ENCODE results near the gene DHRS7. TPM values are rescaled to one million over a fixed set of nuclear protein-coding genes. Genes with fewer than 3 reads are reported as not detected.

The DHRS7 gene, protein sequence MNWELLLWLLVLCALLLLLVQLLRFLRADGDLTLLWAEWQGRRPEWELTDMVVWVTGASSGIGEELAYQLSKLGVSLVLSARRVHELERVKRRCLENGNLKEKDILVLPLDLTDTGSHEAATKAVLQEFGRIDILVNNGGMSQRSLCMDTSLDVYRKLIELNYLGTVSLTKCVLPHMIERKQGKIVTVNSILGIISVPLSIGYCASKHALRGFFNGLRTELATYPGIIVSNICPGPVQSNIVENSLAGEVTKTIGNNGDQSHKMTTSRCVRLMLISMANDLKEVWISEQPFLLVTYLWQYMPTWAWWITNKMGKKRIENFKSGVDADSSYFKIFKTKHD
- 71.4 and 96.4 TPM in 2 replicates for total RNA-seq (2022)
- Bru-seq, nascent RNA: percentile 74 among the genes with signal in this experiment
- BruChase-seq, experiment 1, labeled RNA remaining after a 6-hour chase: percentile 73 among the genes with signal in this experiment
- percentile 59 among the genes with signal in this experiment for BruChase-seq, experiment 2, labeled RNA remaining after a 2-hour chase
- long read RNA-seq, transcript DHRS7-209 (7 exons, 1,322 nt): major isoform, 159 of 176 reads
- long read RNA-seq, partial matches to known transcripts: 4 of 176 reads
- long read RNA-seq, other reads (novel, unspliced or antisense): 7 of 176 reads

GRCh38 chr14:60164712-60165546 lies at the start of gene DHRS7:
DHRS7 (minus strand) TSS chr14:60165398; CDS start chr14:60165309, 89 bp downstream.
- H3K9me3 Mint-ChIP-seq (ENCODE audit: unreplicated experiment): no peaks in the 10 kb centered on the region
- H3K4me3 Mint-ChIP-seq (ENCODE audit: unreplicated experiment): peak within 1 kb of the TSS; percentile 89
- POLR2A ChIA-PET: interaction anchor here (0.7 to 6.6 kb wide), 26 partner anchors 8 to 1664 kb away, joined by 3 to 63 read pairs (median 6); partner anchors contain the start of genes PCNX4 and PPM1A
- CTCF ChIA-PET: interaction anchor here (0.7 to 2.9 kb wide), 29 partner anchors 10 to 1736 kb away, joined by 3 to 23 read pairs (median 5); no protein-coding TSS in a partner anchor
- DNase-seq (ENCODE audit: unreplicated experiment): peak; percentile 79
- no peaks in the 10 kb centered on the region for H3K27me3 Mint-ChIP-seq (ENCODE audit: insufficient read depth, unreplicated experiment)
- peak within 1 kb of the TSS; percentile 81 for H3K27ac Mint-ChIP-seq (ENCODE audit: low read depth, unreplicated experiment)
- H3K36me3 Mint-ChIP-seq (ENCODE audit: insufficient read depth, unreplicated experiment): peaks cover 17% of the 10 kb centered on the region
- intact Hi-C loops (cut with micrococcal nuclease): loop anchor here (1.0 to 2.0 kb wide), 4 partner anchors 20 to 200 kb away; no protein-coding TSS in a partner anchor
- TF ChIP-seq, protein P1, sequence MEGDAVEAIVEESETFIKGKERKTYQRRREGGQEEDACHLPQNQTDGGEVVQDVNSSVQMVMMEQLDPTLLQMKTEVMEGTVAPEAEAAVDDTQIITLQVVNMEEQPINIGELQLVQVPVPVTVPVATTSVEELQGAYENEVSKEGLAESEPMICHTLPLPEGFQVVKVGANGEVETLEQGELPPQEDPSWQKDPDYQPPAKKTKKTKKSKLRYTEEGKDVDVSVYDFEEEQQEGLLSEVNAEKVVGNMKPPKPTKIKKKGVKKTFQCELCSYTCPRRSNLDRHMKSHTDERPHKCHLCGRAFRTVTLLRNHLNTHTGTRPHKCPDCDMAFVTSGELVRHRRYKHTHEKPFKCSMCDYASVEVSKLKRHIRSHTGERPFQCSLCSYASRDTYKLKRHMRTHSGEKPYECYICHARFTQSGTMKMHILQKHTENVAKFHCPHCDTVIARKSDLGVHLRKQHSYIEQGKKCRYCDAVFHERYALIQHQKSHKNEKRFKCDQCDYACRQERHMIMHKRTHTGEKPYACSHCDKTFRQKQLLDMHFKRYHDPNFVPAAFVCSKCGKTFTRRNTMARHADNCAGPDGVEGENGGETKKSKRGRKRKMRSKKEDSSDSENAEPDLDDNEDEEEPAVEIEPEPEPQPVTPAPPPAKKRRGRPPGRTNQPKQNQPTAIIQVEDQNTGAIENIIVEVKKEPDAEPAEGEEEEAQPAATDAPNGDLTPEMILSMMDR (IDR thresholded peaks at IDR 0.05; ENCODE audit: unreplicated experiment): peak; percentile 52
- peaks cover 14% of the 10 kb centered on the region for H3K4me1 Mint-ChIP-seq (ENCODE audit: insufficient read depth, unreplicated experiment)
- no TSS peak for BruUV-seq (replicated peaks)

DNA sequence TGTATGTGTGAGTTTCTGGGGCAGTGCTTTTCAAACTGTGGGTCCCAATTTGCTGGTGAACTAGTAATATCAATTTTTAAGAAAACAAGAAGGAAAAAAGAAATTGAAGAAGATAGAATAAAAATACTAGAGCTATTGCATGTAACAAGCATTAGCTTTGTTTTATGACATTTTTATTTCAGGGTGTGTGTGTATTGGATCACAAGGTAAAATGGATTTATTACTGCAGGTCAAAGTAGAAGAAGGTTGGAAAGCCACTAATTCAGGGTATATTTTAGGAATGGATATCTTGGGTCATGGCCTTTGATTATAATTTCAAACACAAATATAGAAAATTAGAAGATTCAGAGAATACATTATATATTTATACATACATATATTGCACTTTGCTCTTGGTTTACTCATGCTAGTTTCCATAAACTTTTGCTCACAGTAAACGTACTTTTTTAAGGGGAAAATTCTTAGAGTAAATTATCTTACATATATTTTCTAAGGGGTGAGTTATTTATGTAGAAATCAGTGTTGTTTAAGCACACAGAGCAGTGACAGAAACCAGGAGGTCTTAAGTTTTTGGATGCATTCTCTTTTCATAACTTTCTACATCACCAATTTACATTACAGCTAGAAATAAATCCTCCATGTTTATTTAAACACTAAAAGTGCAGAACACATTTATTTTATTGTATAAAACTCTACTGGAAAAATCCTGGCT lies 49.4 kb upstream of the DHRS7 start:
- ChIA-PET POLR2A (no interaction called here), CTCF (interaction anchor here (1.5 kb wide), 1 partner anchor 31 kb away, joined by 3 read pairs; no protein-coding TSS in a partner anchor)
- intact Hi-C loops (cut with micrococcal nuclease): no loop called here
- DNase-seq (ENCODE audit: unreplicated experiment): no peak
- TF ChIP-seq, protein P1 (IDR thresholded peaks at IDR 0.05; ENCODE audit: unreplicated experiment): no peak
- BruUV-seq (replicated peaks): no TSS peak
- Mint-ChIP-seq H3K27me3 (ENCODE audit: insufficient read depth, unreplicated experiment) (no peaks in the 10 kb centered on the region), H3K27ac (ENCODE audit: low read depth, unreplicated experiment) (no peak overlapping the region), H3K4me3 (ENCODE audit: unreplicated experiment) (no peak overlapping the region), H3K36me3 (ENCODE audit: insufficient read depth, unreplicated experiment) (no peaks in the 10 kb centered on the region), H3K9me3 (ENCODE audit: unreplicated experiment) (no peaks in the 10 kb centered on the region), H3K4me1 (ENCODE audit: insufficient read depth, unreplicated experiment) (no peaks in the 10 kb centered on the region)

- ChIA-PET CTCF (no interaction called here), POLR2A (no interaction called here)
- no peaks in the 10 kb centered on the region for H3K4me1 Mint-ChIP-seq (ENCODE audit: insufficient read depth, unreplicated experiment)
- DNase-seq (ENCODE audit: unreplicated experiment): no peak
- H3K36me3 Mint-ChIP-seq (ENCODE audit: insufficient read depth, unreplicated experiment): no peaks in the 10 kb centered on the region
- intact Hi-C loops (cut with micrococcal nuclease): no loop called here
- TF ChIP-seq, protein P1 (IDR thresholded peaks at IDR 0.05; ENCODE audit: unreplicated experiment): no peak
- H3K9me3 Mint-ChIP-seq (ENCODE audit: unreplicated experiment): no peaks in the 10 kb centered on the region
- no peaks in the 10 kb centered on the region for H3K27me3 Mint-ChIP-seq (ENCODE audit: insufficient read depth, unreplicated experiment)
- no peak overlapping the region for H3K27ac Mint-ChIP-seq (ENCODE audit: low read depth, unreplicated experiment)
- no peak overlapping the region for H3K4me3 Mint-ChIP-seq (ENCODE audit: unreplicated experiment)
- BruUV-seq (replicated peaks): no TSS peak
Measured at GRCh38 chr14:60214003-60214402, 48.8 kb upstream of the DHRS7 start.
